SK-N-SH (cell line): ENCODE data around the gene FZD7. TPM values are rescaled to one million over a fixed set of nuclear protein-coding genes. Genes with fewer than 3 reads are reported as not detected.

ENCODE experiments used
- CTCF ChIA-PET: fragments of 300-600, 350-600 bp; formaldehyde crosslinking; extraction: SDS; loops from one replicate; lab custom pipeline; 2021; lab: Yijun Ruan, JAX
- POLR2A ChIA-PET: fragments of 350-600 bp; sonication (Branson Sonifier 250); formaldehyde crosslinking; extraction: SDS; loops from one replicate; lab custom pipeline; 2020; ENCODE audit warnings: antibody characterized with exemption, inconsistent platforms; lab: Yijun Ruan, JAX
- DNase-seq: peaks from one replicate; pipeline ENCODE4 v3.0.0; 2012
- H2AFZ ChIP-seq: fragments of 200-600 bp; sonication (generic); 2 replicates; pipeline ENCODE4 v1.8.1; 2016; ENCODE audit warnings: antibody characterized with exemption, mild to moderate bottlenecking, low read depth
- H3F3A ChIP-seq: fragments of 200-600 bp; sonication (generic); replicated peaks from 2 replicates; pipeline ENCODE3; 2016; ENCODE audit warnings: antibody characterized with exemption, mild to moderate bottlenecking; ENCODE audit not compliant: insufficient read depth
- H3K27ac ChIP-seq, 2 experiments: fragments of 200-500 bp in 1 of 2; fragments of 200-600 bp in 1 of 2; sonication (Bioruptor generic) in 1 of 2; sonication (generic), shearing (Covaris generic) in 1 of 2; 2 replicates each; pipeline versions ENCODE4 v1.5.1 to v1.6.1; 2014 to 2016; ENCODE audit warnings: low read depth in 2 of 2, inconsistent platforms in 1 of 2, low read length in 1 of 2, mild to moderate bottlenecking in 1 of 2, mixed read lengths in 1 of 2
- H3K27me3 ChIP-seq: fragments of 200-600 bp; sonication (generic), shearing (Covaris generic); 2 replicates; pipeline ENCODE4 v1.6.1; 2016; ENCODE audit warnings: mixed run types; ENCODE audit not compliant: insufficient read depth
- H3K36me3 ChIP-seq, 2 experiments: fragments of 200-500 bp in 1 of 2; fragments of 200-600 bp in 1 of 2; sonication (Bioruptor generic) in 1 of 2; sonication (generic) in 1 of 2; replicated peaks in 1 of 2; 2 replicates each; pipeline versions ENCODE3 to v1.5.1; 2014 to 2016; ENCODE audit warnings: low read length in 1 of 2, mild to moderate bottlenecking in 1 of 2; ENCODE audit not compliant: insufficient read depth in 2 of 2, control insufficient read depth in 1 of 2
- H3K4me1 ChIP-seq, 2 experiments: fragments of 200-500 bp in 1 of 2; fragments of 200-600 bp in 1 of 2; sonication (Bioruptor generic) in 1 of 2; sonication (generic), shearing (Covaris generic) in 1 of 2; 2 replicates each; pipeline versions ENCODE4 v1.5.1 to v1.6.1; 2014 to 2016; ENCODE audit warnings: low read depth in 1 of 2, low read length in 1 of 2, mixed run types in 1 of 2; ENCODE audit not compliant: insufficient read depth in 2 of 2, control insufficient read depth in 1 of 2
- H3K4me2 ChIP-seq: fragments of 200-600 bp; sonication (generic), shearing (Covaris generic); 2 replicates; pipeline ENCODE4 v1.6.1; 2017; ENCODE audit warnings: mixed run types
- H3K4me3 ChIP-seq, 2 experiments: fragments of 200-500 bp in 1 of 2; fragments of 200-600 bp in 1 of 2; sonication (Bioruptor generic) in 1 of 2; sonication (generic), shearing (Covaris generic) in 1 of 2; 2 replicates each; pipeline versions ENCODE4 v1.5.1 to v1.8.1; 2014 to 2016; ENCODE audit warnings: low read depth in 2 of 2, inconsistent platforms in 1 of 2, low read length in 1 of 2, mild to moderate bottlenecking in 1 of 2, mixed read lengths in 1 of 2, moderate library complexity in 1 of 2
- H3K79me2 ChIP-seq: fragments of 200-600 bp; sonication (generic); 2 replicates; pipeline ENCODE4 v1.8.1; 2017; ENCODE audit warnings: mild to moderate bottlenecking; ENCODE audit not compliant: insufficient read depth
- H3K9ac ChIP-seq: fragments of 200-600 bp; sonication (generic); 2 replicates; pipeline ENCODE4 v1.6.1; 2017; ENCODE audit warnings: mixed run types
- H3K9me2 ChIP-seq: fragments of 200-600 bp; sonication (generic); 2 replicates; pipeline ENCODE4 v1.6.1; 2017; ENCODE audit warnings: mixed run types
- H3K9me3 ChIP-seq: fragments of 200-600 bp; sonication (generic); 2 replicates; pipeline ENCODE4 v1.6.1; 2017; ENCODE audit warnings: mixed run types, mild to moderate bottlenecking, moderate library complexity
- H4K20me1 ChIP-seq: fragments of 200-600 bp; sonication (generic); 2 replicates; pipeline ENCODE4 v1.6.1; 2017; ENCODE audit warnings: mild to moderate bottlenecking, mixed run types; ENCODE audit not compliant: insufficient read depth
- CHD2 ChIP-seq: fragments of 150-350 bp; IDR thresholded peaks from 2 replicates; pipeline ENCODE4 v1.6.1; 2018; ENCODE audit warnings: low read length; ENCODE audit not compliant: partially characterized antibody
- EP300 ChIP-seq, 2 experiments: IDR thresholded peaks; 2 replicates each; pipeline versions ENCODE4 v1.4.0 to v1.6.1; 2012; ENCODE audit warnings: borderline replicate concordance in 1 of 2, low read depth in 1 of 2, low read length in 1 of 2
- FOXM1 ChIP-seq: IDR thresholded peaks from 2 replicates; pipeline ENCODE4 v1.4.0; 2012; ENCODE audit warnings: low read depth, mild to moderate bottlenecking
- JUND ChIP-seq: IDR thresholded peaks from 2 replicates; pipeline ENCODE4 v1.4.0; 2012
- MXI1 ChIP-seq: IDR thresholded peaks from 2 replicates; pipeline ENCODE4 v1.6.1; 2012; ENCODE audit warnings: mild to moderate bottlenecking, low read depth, low read length, improper control_type of control experiment
- RAD21 ChIP-seq: IDR thresholded peaks from 2 replicates; pipeline ENCODE4 v1.6.1; 2012; ENCODE audit warnings: mild to moderate bottlenecking, low read length
- SMC3 ChIP-seq: IDR thresholded peaks from 2 replicates; pipeline ENCODE4 v1.6.1; 2012; ENCODE audit warnings: low read depth, low read length, improper control_type of control experiment
- WGBS: methylation state at CpG from one replicate; pipeline ENCODE4 v1.1.6; 2017; ENCODE audit warnings: low lambda C conversion rate; 5-methylcytosine and 5-hydroxymethylcytosine counted together
- polyA plus RNA-seq, 3 experiments: library from polyadenylated mRNA; depleted of rRNA; stranded (reverse); fragments of >200 nt; gene quantifications; 2 replicates each; pipeline ENCODE4 v1.2.3, GENCODE V29; 2012
- TF ChIP-seq, protein P1 (sequence below): IDR thresholded peaks from 2 replicates; pipeline ENCODE4 v1.6.1; 2012; ENCODE audit warnings: mild to moderate bottlenecking, low read depth, low read length, moderate library complexity
- TF ChIP-seq, protein P2 (sequence below): IDR thresholded peaks from 2 replicates; pipeline ENCODE4 v1.4.0; 2012; ENCODE audit warnings: low read depth

The FZD7 gene
- polyA plus RNA-seq, 1 of the 3 experiments (the other 2 are of a cell fraction): 19.7 TPM

DNA sequence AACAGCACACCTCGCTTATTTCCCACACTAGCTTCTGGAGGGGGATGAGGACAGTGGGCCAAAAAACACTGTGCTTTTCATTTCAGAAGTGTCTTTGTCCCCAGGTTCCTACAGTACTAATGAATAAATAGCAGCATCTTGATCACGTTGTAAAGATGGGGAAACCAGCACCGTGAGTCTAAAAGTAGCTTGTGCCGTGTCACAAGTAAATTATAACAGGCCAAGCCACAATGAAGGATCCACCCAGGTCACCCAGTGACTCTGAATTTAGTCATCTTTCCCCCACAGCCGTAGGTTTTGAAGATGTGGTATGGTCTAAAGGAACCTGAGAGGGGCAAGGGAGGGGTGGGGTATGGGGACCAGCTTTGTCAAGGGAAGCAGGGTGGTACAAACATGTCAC, 8.8 kb downstream of the FZD7 start:
- Histone ChIP-seq H3K9ac (no peak overlapping the region), H3K27ac (no peak overlapping the region), H3K4me2 (no peak overlapping the region), H3K9me2 (no peaks in the 10 kb centered on the region), H3K9me3 (no peaks in the 10 kb centered on the region), H3K4me3 (no peak overlapping the region), H4K20me1 (peaks cover 5% of the 10 kb centered on the region), H3K4me1 (peaks cover 12 to 29% of the 10 kb centered on the region in 2 experiments), H3K36me3 (peaks cover 11 to 16% of the 10 kb centered on the region in 2 experiments), H2AFZ (no peak overlapping the region), H3K27me3 (no peaks in the 10 kb centered on the region), H3F3A (peaks cover 4% of the 10 kb centered on the region), H3K79me2 (peaks cover 24% of the 10 kb centered on the region)
- 89% methylated on average over 5 of the region's 5 CpGs for WGBS
- TF ChIP-seq RAD21: no peak
- no peak for TF ChIP-seq EP300 (IDR thresholded peaks at IDR 0.05; ENCODE audit: borderline replicate concordance in 1 of 2, low read depth in 1 of 2, low read length in 1 of 2)
- TF ChIP-seq, protein P1, sequence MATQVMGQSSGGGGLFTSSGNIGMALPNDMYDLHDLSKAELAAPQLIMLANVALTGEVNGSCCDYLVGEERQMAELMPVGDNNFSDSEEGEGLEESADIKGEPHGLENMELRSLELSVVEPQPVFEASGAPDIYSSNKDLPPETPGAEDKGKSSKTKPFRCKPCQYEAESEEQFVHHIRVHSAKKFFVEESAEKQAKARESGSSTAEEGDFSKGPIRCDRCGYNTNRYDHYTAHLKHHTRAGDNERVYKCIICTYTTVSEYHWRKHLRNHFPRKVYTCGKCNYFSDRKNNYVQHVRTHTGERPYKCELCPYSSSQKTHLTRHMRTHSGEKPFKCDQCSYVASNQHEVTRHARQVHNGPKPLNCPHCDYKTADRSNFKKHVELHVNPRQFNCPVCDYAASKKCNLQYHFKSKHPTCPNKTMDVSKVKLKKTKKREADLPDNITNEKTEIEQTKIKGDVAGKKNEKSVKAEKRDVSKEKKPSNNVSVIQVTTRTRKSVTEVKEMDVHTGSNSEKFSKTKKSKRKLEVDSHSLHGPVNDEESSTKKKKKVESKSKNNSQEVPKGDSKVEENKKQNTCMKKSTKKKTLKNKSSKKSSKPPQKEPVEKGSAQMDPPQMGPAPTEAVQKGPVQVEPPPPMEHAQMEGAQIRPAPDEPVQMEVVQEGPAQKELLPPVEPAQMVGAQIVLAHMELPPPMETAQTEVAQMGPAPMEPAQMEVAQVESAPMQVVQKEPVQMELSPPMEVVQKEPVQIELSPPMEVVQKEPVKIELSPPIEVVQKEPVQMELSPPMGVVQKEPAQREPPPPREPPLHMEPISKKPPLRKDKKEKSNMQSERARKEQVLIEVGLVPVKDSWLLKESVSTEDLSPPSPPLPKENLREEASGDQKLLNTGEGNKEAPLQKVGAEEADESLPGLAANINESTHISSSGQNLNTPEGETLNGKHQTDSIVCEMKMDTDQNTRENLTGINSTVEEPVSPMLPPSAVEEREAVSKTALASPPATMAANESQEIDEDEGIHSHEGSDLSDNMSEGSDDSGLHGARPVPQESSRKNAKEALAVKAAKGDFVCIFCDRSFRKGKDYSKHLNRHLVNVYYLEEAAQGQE: no peak
- TF ChIP-seq, protein P2, sequence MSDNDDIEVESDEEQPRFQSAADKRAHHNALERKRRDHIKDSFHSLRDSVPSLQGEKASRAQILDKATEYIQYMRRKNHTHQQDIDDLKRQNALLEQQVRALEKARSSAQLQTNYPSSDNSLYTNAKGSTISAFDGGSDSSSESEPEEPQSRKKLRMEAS: no peak
- TF ChIP-seq SMC3: no peak
- no peak for TF ChIP-seq MXI1
- TF ChIP-seq CHD2: no peak
- DNase-seq: no peak
- ChIA-PET POLR2A (no interaction called here), CTCF (interaction anchor here (0.6 to 2.1 kb wide), 4 partner anchors 56 to 182 kb away, joined by 3 to 7 read pairs (median 5); no protein-coding TSS in a partner anchor)

DNA sequence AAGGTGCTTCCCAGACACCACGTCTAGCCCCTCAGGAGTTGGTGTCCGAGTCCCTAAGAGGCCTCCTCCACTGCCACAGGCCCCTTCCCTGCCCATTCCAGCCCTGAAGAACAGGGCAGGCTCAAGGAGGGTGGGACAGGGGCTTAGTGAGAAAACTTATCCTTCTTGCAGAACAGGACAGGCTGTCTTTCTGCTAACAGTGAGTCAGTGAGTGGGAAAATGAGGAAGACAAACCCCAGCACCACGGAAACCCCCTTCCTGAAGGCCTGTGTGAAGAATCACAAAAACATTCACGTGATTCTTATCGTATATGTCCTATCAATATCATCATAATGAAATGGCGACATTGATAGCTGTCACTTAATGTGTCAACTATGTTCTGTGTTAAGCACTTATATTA, 9.8 kb downstream of the FZD7 start:
- CTCF ChIA-PET: interaction anchor here (1.1 to 2.1 kb wide), 3 partner anchors 13 to 183 kb away, joined by 4 to 7 read pairs (median 6); no protein-coding TSS in a partner anchor
- Histone ChIP-seq H2AFZ (no peak overlapping the region), H3K9ac (no peak overlapping the region), H3K4me3 (no peak overlapping the region), H4K20me1 (no peaks in the 10 kb centered on the region; the same call in 1 of the 2 replicates), H3K4me2 (no peak overlapping the region), H3K4me1 (peaks cover 12 to 21% of the 10 kb centered on the region in 2 experiments), H3K36me3 (peaks cover 1 to 9% of the 10 kb centered on the region in 2 experiments), H3K27me3 (no peaks in the 10 kb centered on the region), H3F3A (peaks cover 3% of the 10 kb centered on the region), H3K27ac (no peak overlapping the region), H3K79me2 (peaks cover 14% of the 10 kb centered on the region), H3K9me2 (no peaks in the 10 kb centered on the region), H3K9me3 (no peaks in the 10 kb centered on the region)
- DNase-seq: no peak
- TF ChIP-seq FOXM1 (no peak), JUND (no peak)
- POLR2A ChIA-PET: no interaction called here
- 81% methylated on average over 6 of the region's 6 CpGs for WGBS
